Smooth muscle cell (in vitro differentiated cells): ENCODE results near the gene ZNF223. TPM values are rescaled to one million over a fixed set of nuclear protein-coding genes. Genes with fewer than 3 reads are reported as not detected.

ENCODE experiments used
- DNase-seq: peaks from one replicate; lab custom pipeline; 2025; ENCODE audit not compliant: unreplicated experiment; lab: John Stamatoyannopoulos, UW
- H2AFZ ChIP-seq: fragments of 200-600 bp; sonication (generic); 2 replicates; pipeline ENCODE4 v1.6.0; 2016; ENCODE audit warnings: antibody characterized with exemption, low read depth, mild to moderate bottlenecking
- H3F3A ChIP-seq: fragments of 200-600 bp; sonication (generic); 2 replicates; pipeline ENCODE4 v1.6.0; 2017; ENCODE audit warnings: antibody characterized with exemption, low read depth
- H3K27ac ChIP-seq: fragments of 200-600 bp; sonication (generic); 2 replicates; pipeline ENCODE4 v1.5.1; 2016; ENCODE audit warnings: low read depth, mild to moderate bottlenecking
- H3K27me3 ChIP-seq: fragments of 200-600 bp; sonication (generic); 2 replicates; pipeline ENCODE4 v1.6.1; 2016; ENCODE audit warnings: low read depth, mild to moderate bottlenecking
- H3K36me3 ChIP-seq: fragments of 200-600 bp; sonication (generic); 2 replicates; pipeline ENCODE4 v1.5.1; 2016; ENCODE audit warnings: low read depth
- H3K4me1 ChIP-seq: fragments of 200-600 bp; sonication (generic); 2 replicates; pipeline ENCODE4 v1.5.1; 2016; ENCODE audit warnings: low read depth
- H3K4me2 ChIP-seq: fragments of 200-600 bp; sonication (generic); 2 replicates; pipeline ENCODE4 v1.6.0; 2016; ENCODE audit warnings: mild to moderate bottlenecking
- H3K4me3 ChIP-seq: fragments of 200-600 bp; sonication (generic); 2 replicates; pipeline ENCODE4 v1.5.1; 2016; ENCODE audit warnings: mild to moderate bottlenecking
- H3K79me2 ChIP-seq: fragments of 200-600 bp; sonication (generic); 2 replicates; pipeline ENCODE4 v1.6.0; 2016; ENCODE audit warnings: low read depth, mild to moderate bottlenecking
- H3K9ac ChIP-seq: fragments of 200-600 bp; sonication (generic); 2 replicates; pipeline ENCODE4 v1.6.0; 2016; ENCODE audit warnings: low read depth
- H3K9me3 ChIP-seq: fragments of 200-600 bp; sonication (generic); replicated peaks from 2 replicates; pipeline ENCODE4 v1.5.1; 2016; ENCODE audit warnings: low read depth
- H4K20me1 ChIP-seq: fragments of 200-600 bp; sonication (generic); 2 replicates; pipeline ENCODE4 v1.6.0; 2016; ENCODE audit warnings: low read depth
- WGBS: methylation state at CpG from one replicate; pipeline ENCODE4 v1.1.7; 2016; ENCODE audit warnings: low lambda C conversion rate; 5-methylcytosine and 5-hydroxymethylcytosine counted together
- polyA plus RNA-seq: library from polyadenylated mRNA; unstranded; fragments of >200 nt; fragmentation: Nextera tagmentation; extraction: Ambion mirVana; gene quantifications from 2 replicates; pipeline ENCODE4 v1.2.1, GENCODE V29; 2016
- total RNA-seq: library from RNA; depleted of rRNA; stranded (reverse); fragments of >200 nt; gene quantifications from 2 replicates; pipeline ENCODE4 v1.2.3, GENCODE V29; 2014
- TF ChIP-seq, protein P1 (sequence below): fragments of 200-600 bp; sonication (generic); IDR thresholded peaks from 2 replicates; pipeline ENCODE4 v1.5.1; 2017; ENCODE audit warnings: borderline replicate concordance, mild to moderate bottlenecking, antibody characterized with exemption; ENCODE audit not compliant: insufficient read depth, poor library complexity, severe bottlenecking

ZNF223 gene
- total and polyA plus RNA-seq, 2 experiments from 2014 or later: 6.6 to 10.2 TPM

DNA sequence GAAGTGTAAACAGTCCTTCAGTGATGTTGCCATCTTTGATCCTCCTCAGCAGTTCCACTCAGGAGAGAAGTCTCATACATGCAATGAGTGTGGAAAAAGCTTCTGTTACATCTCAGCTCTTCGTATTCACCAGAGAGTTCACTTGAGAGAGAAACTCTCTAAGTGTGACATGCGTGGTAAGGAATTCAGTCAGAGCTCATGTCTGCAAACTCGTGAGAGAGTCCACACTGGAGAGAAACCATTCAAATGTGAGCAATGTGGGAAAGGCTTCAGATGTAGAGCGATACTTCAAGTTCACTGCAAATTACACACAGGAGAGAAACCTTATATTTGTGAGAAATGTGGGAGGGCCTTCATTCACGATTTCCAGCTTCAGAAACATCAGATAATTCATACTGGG lies 41.4 kb upstream of the ZNF223 start:
- Histone ChIP-seq H3K4me3 (no peak overlapping the region), H3K27ac (no peak overlapping the region), H3K4me1 (no peaks in the 10 kb centered on the region), H3K79me2 (peaks cover 6% of the 10 kb centered on the region), H3F3A (no peaks in the 10 kb centered on the region), H3K4me2 (no peak overlapping the region), H2AFZ (no peak overlapping the region), H3K9me3 (peaks cover 35% of the 10 kb centered on the region), H3K9ac (no peak overlapping the region), H4K20me1 (no peaks in the 10 kb centered on the region), H3K27me3 (no peaks in the 10 kb centered on the region), H3K36me3 (peaks cover 63% of the 10 kb centered on the region)
- TF ChIP-seq, protein P1, sequence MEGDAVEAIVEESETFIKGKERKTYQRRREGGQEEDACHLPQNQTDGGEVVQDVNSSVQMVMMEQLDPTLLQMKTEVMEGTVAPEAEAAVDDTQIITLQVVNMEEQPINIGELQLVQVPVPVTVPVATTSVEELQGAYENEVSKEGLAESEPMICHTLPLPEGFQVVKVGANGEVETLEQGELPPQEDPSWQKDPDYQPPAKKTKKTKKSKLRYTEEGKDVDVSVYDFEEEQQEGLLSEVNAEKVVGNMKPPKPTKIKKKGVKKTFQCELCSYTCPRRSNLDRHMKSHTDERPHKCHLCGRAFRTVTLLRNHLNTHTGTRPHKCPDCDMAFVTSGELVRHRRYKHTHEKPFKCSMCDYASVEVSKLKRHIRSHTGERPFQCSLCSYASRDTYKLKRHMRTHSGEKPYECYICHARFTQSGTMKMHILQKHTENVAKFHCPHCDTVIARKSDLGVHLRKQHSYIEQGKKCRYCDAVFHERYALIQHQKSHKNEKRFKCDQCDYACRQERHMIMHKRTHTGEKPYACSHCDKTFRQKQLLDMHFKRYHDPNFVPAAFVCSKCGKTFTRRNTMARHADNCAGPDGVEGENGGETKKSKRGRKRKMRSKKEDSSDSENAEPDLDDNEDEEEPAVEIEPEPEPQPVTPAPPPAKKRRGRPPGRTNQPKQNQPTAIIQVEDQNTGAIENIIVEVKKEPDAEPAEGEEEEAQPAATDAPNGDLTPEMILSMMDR: no peak
- WGBS: 93% methylated on average over 5 of the region's 5 CpGs
- DNase-seq: no peak

DNA sequence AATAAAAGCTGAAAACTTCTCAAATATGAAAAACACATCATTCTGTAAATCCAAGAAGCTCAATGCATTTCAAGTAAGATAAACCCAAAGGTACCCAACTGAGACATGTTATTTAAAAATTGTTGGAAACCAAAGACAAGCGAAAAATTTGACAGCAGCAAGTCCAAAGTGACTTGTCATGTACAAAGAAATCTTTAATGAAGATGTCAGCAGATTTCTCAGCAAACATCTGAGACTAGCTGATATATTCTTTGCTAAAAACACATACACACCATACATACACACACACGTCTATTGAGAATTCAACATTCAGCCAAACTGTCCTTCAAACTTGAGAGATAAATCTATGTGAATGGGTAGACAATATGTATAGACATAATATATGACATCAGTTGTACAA lies 32.3 kb upstream of the ZNF223 start:
- WGBS: 55% methylated on average over 2 of the region's 2 CpGs
- H2AFZ ChIP-seq: no peak overlapping the region

DNA sequence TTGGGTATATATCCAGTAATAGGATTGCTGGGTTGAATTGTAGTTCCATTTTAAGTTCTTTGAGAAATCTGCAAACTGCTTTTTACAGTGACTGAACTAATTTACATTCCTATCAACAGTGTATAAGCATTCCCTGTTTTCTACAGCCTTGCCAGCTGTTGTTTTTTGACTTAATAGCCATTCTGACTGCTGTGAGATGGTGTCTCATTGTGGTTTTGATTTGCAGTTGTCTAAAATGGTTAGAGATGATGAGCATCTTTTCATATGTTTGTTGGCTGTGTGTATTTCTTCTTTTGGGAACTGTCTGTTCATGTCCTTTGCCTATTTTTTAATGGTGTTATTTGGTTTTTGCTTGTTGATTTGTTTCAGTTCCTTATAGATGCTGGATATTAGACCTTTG lies 30.6 kb upstream of the ZNF223 start:
- no peak for DNase-seq
- no peaks in the 10 kb centered on the region for H4K20me1 ChIP-seq
- TF ChIP-seq, protein P1: no peak
- no peaks in the 10 kb centered on the region for H3K36me3 ChIP-seq
- no peaks in the 10 kb centered on the region for H3K27me3 ChIP-seq
- H3F3A ChIP-seq: no peaks in the 10 kb centered on the region
- H3K4me2 ChIP-seq: no peak overlapping the region
- peaks cover 5% of the 10 kb centered on the region for H3K4me1 ChIP-seq
- H3K4me3 ChIP-seq: no peak overlapping the region
- H2AFZ ChIP-seq: no peak overlapping the region
- H3K27ac ChIP-seq: no peak overlapping the region
- no peak overlapping the region for H3K9ac ChIP-seq
- peaks cover 7% of the 10 kb centered on the region for H3K79me2 ChIP-seq
- H3K9me3 ChIP-seq: no peaks in the 10 kb centered on the region

More for the DNA sequence above, 32.3 kb upstream of the ZNF223 start:
- Histone ChIP-seq H3K4me3 (no peak overlapping the region), H3K27ac (no peak overlapping the region), H3K4me2 (no peak overlapping the region), H4K20me1 (no peaks in the 10 kb centered on the region), H3K79me2 (no peaks in the 10 kb centered on the region), H3K4me1 (no peaks in the 10 kb centered on the region), H3K9ac (no peak overlapping the region), H3K27me3 (no peaks in the 10 kb centered on the region), H3K36me3 (no peaks in the 10 kb centered on the region), H3F3A (no peaks in the 10 kb centered on the region), H3K9me3 (no peaks in the 10 kb centered on the region)
- TF ChIP-seq, protein P1: no peak
- no peak for DNase-seq

DNA sequence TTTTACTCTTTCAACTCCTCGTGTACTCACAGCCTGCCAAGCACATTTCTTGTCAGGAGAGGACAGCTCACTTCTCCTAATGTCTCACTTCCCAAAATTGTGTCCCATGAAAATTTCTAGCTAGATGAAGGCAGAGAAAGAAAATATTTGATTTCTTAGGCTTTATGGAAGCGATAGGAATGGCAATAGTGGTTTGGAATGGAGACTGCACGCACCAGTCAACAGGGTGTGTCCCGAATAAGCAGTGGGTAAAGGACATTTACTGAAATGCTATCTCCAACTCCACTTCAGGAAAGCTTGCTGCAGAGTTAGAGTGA lies 27.0 kb upstream of the ZNF223 start:
- Histone ChIP-seq H3K4me1 (peaks cover 5% of the 10 kb centered on the region), H4K20me1 (no peaks in the 10 kb centered on the region), H3K27ac (no peak overlapping the region), H3F3A (no peaks in the 10 kb centered on the region), H3K9me3 (peaks cover 13% of the 10 kb centered on the region), H3K79me2 (peaks cover 7% of the 10 kb centered on the region), H2AFZ (peak overlapping the region; percentile 98), H3K4me2 (peak overlapping the region; percentile 96), H3K4me3 (peak overlapping the region; percentile 96), H3K27me3 (no peaks in the 10 kb centered on the region), H3K9ac (peak overlapping the region; percentile 92), H3K36me3 (peaks cover 19% of the 10 kb centered on the region)
- no peak for DNase-seq
- 52% methylated on average over 4 of the region's 4 CpGs for WGBS
- TF ChIP-seq, protein P1: no peak
